OCI-LY7 (cell line): ENCODE results near the gene HAVCR1. TPM values are rescaled to one million over a fixed set of nuclear protein-coding genes. Genes with fewer than 3 reads are reported as not detected.
"Not testable (repeated sequence)": the region's sequence is repeated elsewhere in the genome, so short reads cannot be mapped to it uniquely, and the experiment has no call there.

ENCODE experiments used
- BruUV-seq: library from RNA; stranded (reverse); fragments of 400-500 nt; replicated peaks from 2 replicates; lab custom pipeline; 2021; lab: Mats Ljungman, UMichigan
- CTCF ChIA-PET: fragments of 300-600 bp; sonication (Branson Sonifier 250); formaldehyde crosslinking; loops from one replicate; lab custom pipeline; 2022; ENCODE audit warnings: antibody characterized with exemption; ENCODE audit not compliant: unreplicated experiment; lab: Charles Lee
- POLR2A ChIA-PET: fragments of 300-600 bp; sonication (Branson Sonifier 250); formaldehyde crosslinking; loops from one replicate; lab custom pipeline; 2022; ENCODE audit warnings: antibody characterized with exemption; lab: Charles Lee
- DNase-seq: peaks from one replicate; pipeline ENCODE4 v3.0.0-alpha.2; 2015; ENCODE audit warnings: low spot score
- H2AFZ ChIP-seq: fragments of 200-600 bp; sonication (generic), shearing (Covaris generic); 2 replicates; pipeline ENCODE4 v1.6.1; 2014; ENCODE audit warnings: mild to moderate bottlenecking, antibody characterized with exemption, low read length, moderate library complexity
- H3K27ac ChIP-seq: fragments of 200-600 bp; sonication (generic); 2 replicates; pipeline ENCODE4 v1.5.1; 2014; ENCODE audit warnings: mixed run types, low read depth, mild to moderate bottlenecking, moderate library complexity, low read length, inconsistent platforms; ENCODE audit not compliant: poor library complexity, severe bottlenecking
- H3K36me3 ChIP-seq: fragments of 200-600 bp; sonication (generic); 2 replicates; pipeline ENCODE4 v1.6.1; 2014; ENCODE audit warnings: mild to moderate bottlenecking, antibody characterized with exemption, low read length, moderate library complexity, mixed read lengths; ENCODE audit not compliant: insufficient read depth
- H3K4me1 ChIP-seq: fragments of 200-600 bp; sonication (generic); 2 replicates; pipeline ENCODE4 v1.5.1; 2014; ENCODE audit warnings: mild to moderate bottlenecking, low read length; ENCODE audit not compliant: insufficient read depth, poor library complexity, severe bottlenecking
- H3K4me2 ChIP-seq: fragments of 200-600 bp; sonication (generic); 2 replicates; pipeline ENCODE4 v1.6.1; 2014; ENCODE audit warnings: mild to moderate bottlenecking, low read length
- H3K4me3 ChIP-seq: fragments of 200-600 bp; sonication (generic); 2 replicates; pipeline ENCODE4 v1.5.1; 2014; ENCODE audit warnings: mild to moderate bottlenecking, low read depth, low read length; ENCODE audit not compliant: poor library complexity, severe bottlenecking
- H3K79me2 ChIP-seq: fragments of 200-600 bp; sonication (generic); 2 replicates; pipeline ENCODE4 v1.6.1; 2016; ENCODE audit warnings: low read depth, mild to moderate bottlenecking, low read length, moderate library complexity, mixed read lengths; ENCODE audit not compliant: insufficient read depth
- H3K9me2 ChIP-seq: fragments of 200-600 bp; sonication (generic); 2 replicates; pipeline ENCODE4 v1.6.1; 2016; ENCODE audit warnings: mild to moderate bottlenecking, low read length, mixed read lengths; ENCODE audit not compliant: insufficient read depth
- H3K9me3 ChIP-seq: fragments of 200-600 bp; sonication (generic); 2 replicates; pipeline ENCODE4 v1.6.1; 2014; ENCODE audit warnings: mild to moderate bottlenecking, mixed run types, low read length, mixed read lengths
- H4K20me1 ChIP-seq: fragments of 200-600 bp; sonication (generic); 2 replicates; pipeline ENCODE4 v1.6.1; 2014; ENCODE audit warnings: mild to moderate bottlenecking, antibody characterized with exemption, low read length, moderate library complexity, mixed read lengths; ENCODE audit not compliant: insufficient read depth
- EZH2phosphoT487 ChIP-seq: fragments of 200-600 bp; sonication (generic); IDR thresholded peaks from 2 replicates; pipeline ENCODE4 v1.6.1; 2018; ENCODE audit warnings: low read depth, borderline replicate concordance, mild to moderate bottlenecking, mixed run types, antibody characterized with exemption, low read length, moderate library complexity, mixed read lengths
- intact Hi-C: fragments of 100-400 bp; cut with micrococcal nuclease; formaldehyde crosslinking; loops from one replicate; pipeline ENCODE4 v1.10.0; 2022; ENCODE audit not compliant: unreplicated experiment
- total RNA-seq, 2 experiments: library from RNA; depleted of rRNA in 1 of 2; stranded (reverse); fragments of >200 nt in 1 of 2; shearing (Covaris generic) in 1 of 2; gene quantifications; 2 replicates each; pipeline ENCODE4 v1.2.3, GENCODE V29; 2014 to 2022
- TF ChIP-seq, protein P1 (sequence below): fragments of 200-600 bp; sonication (generic); conservative IDR thresholded peaks from 2 replicates; pipeline ENCODE4 v1.5.1; 2014; ENCODE audit warnings: mild to moderate bottlenecking, antibody characterized with exemption, low read length, moderate library complexity, mixed read lengths

HAVCR1 gene
- total RNA-seq, 2 experiments from 2014 or later: not detected

DNA sequence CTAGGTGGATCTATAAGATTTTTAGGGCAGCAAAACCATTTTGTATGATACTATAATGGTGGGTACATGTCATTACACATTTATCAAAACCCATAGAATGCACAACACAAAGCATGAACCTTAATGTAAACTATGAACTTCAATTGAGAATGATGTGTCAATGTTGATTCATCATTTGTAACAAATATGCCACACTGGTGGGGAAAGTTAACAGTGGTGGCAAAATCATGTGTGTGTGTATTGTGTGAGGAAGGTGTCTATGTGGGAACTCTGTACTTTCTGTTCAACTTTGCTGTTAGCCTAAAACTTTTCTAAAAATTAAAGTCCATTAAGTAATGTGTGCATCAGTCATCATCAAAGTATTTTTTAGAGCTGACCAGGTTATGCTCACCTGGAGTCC lies 38.9 kb downstream of the HAVCR1 start:
- TF ChIP-seq EZH2phosphoT487: no peak
- TF ChIP-seq, protein P1, sequence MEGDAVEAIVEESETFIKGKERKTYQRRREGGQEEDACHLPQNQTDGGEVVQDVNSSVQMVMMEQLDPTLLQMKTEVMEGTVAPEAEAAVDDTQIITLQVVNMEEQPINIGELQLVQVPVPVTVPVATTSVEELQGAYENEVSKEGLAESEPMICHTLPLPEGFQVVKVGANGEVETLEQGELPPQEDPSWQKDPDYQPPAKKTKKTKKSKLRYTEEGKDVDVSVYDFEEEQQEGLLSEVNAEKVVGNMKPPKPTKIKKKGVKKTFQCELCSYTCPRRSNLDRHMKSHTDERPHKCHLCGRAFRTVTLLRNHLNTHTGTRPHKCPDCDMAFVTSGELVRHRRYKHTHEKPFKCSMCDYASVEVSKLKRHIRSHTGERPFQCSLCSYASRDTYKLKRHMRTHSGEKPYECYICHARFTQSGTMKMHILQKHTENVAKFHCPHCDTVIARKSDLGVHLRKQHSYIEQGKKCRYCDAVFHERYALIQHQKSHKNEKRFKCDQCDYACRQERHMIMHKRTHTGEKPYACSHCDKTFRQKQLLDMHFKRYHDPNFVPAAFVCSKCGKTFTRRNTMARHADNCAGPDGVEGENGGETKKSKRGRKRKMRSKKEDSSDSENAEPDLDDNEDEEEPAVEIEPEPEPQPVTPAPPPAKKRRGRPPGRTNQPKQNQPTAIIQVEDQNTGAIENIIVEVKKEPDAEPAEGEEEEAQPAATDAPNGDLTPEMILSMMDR: no peak
- Histone ChIP-seq H3K4me2 (no peak overlapping the region), H3K79me2 (no peaks in the 10 kb centered on the region), H3K9me3 (peaks cover 18% of the 10 kb centered on the region; the same call in 1 of the 2 replicates), H3K4me3 (no peak overlapping the region), H3K4me1 (peaks cover 9% of the 10 kb centered on the region), H2AFZ (no peak overlapping the region), H3K36me3 (peaks cover 3% of the 10 kb centered on the region; the same call in 1 of the 2 replicates), H3K9me2 (no peaks in the 10 kb centered on the region), H3K27ac (no peak overlapping the region), H4K20me1 (no peaks in the 10 kb centered on the region)
- no TSS peak for BruUV-seq
- no peak for DNase-seq
- CTCF ChIA-PET: no interaction called here
- intact Hi-C loops: loop anchor here (10.0 kb wide), 1 partner anchor 345 kb away; no protein-coding TSS in a partner anchor
- POLR2A ChIA-PET: interaction anchor here (0.6 to 2.1 kb wide), 2 partner anchors 22 to 76 kb away, joined by 3 to 6 read pairs; no protein-coding TSS in a partner anchor

DNA sequence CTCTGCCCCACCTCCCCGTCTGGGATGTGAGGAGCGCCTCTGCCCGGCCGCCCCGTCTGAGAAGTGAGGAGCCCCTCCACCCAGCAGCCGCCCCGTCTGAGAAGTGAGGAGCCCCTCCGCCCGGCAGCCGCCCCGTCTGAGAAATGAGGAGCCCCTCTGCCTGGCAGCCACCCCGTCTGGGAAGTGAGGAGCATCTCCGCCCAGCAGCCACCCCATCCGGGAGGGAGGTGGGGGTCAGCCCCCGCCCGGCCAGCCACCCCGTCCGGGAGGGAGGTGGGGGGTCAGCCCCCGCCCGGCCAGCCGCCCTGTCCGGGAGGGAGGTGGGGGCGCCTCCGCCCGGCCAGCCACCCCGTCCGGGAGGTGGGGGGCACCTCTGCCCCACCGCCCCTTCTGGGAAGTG lies 44.8 kb downstream of the HAVCR1 start:
- H3K4me2 ChIP-seq, H3K27ac ChIP-seq, H3K36me3 ChIP-seq, BruUV-seq, intact Hi-C loops, H3K9me2 ChIP-seq, DNase-seq, H2AFZ ChIP-seq, H4K20me1 ChIP-seq, H3K79me2 ChIP-seq, H3K4me1 ChIP-seq, H3K4me3 ChIP-seq, CTCF ChIA-PET, POLR2A ChIA-PET: not testable (repeated sequence)
- H3K9me3 ChIP-seq: peaks cover 14% of the 10 kb centered on the region; the same call in 1 of the 2 replicates

DNA sequence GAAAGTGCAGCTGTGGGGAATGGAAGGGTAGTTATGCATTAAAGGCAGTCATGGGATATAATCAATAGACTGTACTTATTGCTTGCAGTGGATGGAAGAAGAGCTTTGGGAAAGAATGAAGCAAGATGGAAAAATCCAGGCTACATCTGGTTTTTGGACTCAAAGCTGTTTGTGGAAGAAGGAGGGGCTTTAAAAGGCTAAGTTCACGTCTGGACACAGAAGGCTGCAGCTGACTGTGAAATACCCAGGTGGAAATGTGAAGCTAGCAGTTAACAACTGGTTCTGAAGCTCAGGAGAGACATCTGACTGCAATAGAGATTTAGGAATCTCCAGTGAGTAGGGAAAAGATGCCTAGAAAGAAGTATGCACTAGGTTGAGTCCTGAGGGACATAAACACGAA lies 52.7 kb downstream of the HAVCR1 start:
- no peaks in the 10 kb centered on the region for H3K9me2 ChIP-seq
- no peak for TF ChIP-seq EZH2phosphoT487
- TF ChIP-seq, protein P1: no peak
- H3K27ac ChIP-seq: no peak overlapping the region
- ChIA-PET POLR2A (interaction anchor here (1.1 kb wide), 1 partner anchor 128 kb away, joined by 3 read pairs; no protein-coding TSS in a partner anchor), CTCF (no interaction called here)
- H3K79me2 ChIP-seq: no peaks in the 10 kb centered on the region
- no peak overlapping the region for H3K4me3 ChIP-seq
- no peak overlapping the region for H3K4me2 ChIP-seq
- no peaks in the 10 kb centered on the region; the same call in 1 of the 2 replicates for H3K36me3 ChIP-seq
- BruUV-seq: no TSS peak
- H2AFZ ChIP-seq: no peak overlapping the region
- intact Hi-C loops: no loop called here
- no peaks in the 10 kb centered on the region for H3K4me1 ChIP-seq
- H3K9me3 ChIP-seq: peaks cover 6% of the 10 kb centered on the region
- no peak for DNase-seq
- H4K20me1 ChIP-seq: no peaks in the 10 kb centered on the region
